K562 (cell line): ENCODE data around the gene KIFAP3. TPM values are rescaled to one million over a fixed set of nuclear protein-coding genes. Genes with fewer than 3 reads are reported as not detected.

Experiments
- ATAC-seq: fragments of 200-7000 bp; cut with Tn5 transposase; 3 replicates; pipeline ENCODE4 v1.9.1; 2020; ENCODE audit warnings: moderate library complexity
- BruUV-seq: library from RNA; stranded (reverse); fragments of 400-500 nt; replicated peaks from 2 replicates; lab custom pipeline; 2021; lab: Mats Ljungman, UMichigan
- CTCF ChIA-PET: fragments of 300-600 bp; formaldehyde crosslinking; extraction: SDS; loops from one replicate; lab custom pipeline; 2021; ENCODE audit warnings: low intra/inter-chr PET ratio; lab: Yijun Ruan, JAX
- POLR2A ChIA-PET: fragments of 300-600, 350-650 bp; sonication (Branson Sonifier 250); formaldehyde crosslinking; extraction: SDS; loops from one replicate; lab custom pipeline; 2021; ENCODE audit warnings: antibody characterized with exemption, inconsistent platforms; lab: Yijun Ruan, JAX
- DNase-seq, 4 experiments: peaks; one replicate each; pipeline versions ENCODE4 v3.0.0 to v3.0.0-alpha.2; 2011 to 2018; ENCODE audit warnings: low spot score in 3 of 4, mixed read lengths in 3 of 4; ENCODE audit errors: extremely low read depth in 1 of 4
- FAIRE-seq: peaks from 2 replicates; lab custom pipeline; 2011; peaks lifted over from hg19 to GRCh38; lab: Jason Lieb, UNC
- H2AFZ ChIP-seq: 2 replicates; pipeline ENCODE4 v1.6.0; 2011; ENCODE audit warnings: low read depth, low read length, control low read depth, inconsistent platforms
- H3K27ac ChIP-seq: fragments of 200-600 bp; 3 replicates; pipeline ENCODE4 v1.8.0; 2011; ENCODE audit warnings: low read depth, mild to moderate bottlenecking, control low read depth, inconsistent platforms, low read length, moderate library complexity, mixed read lengths; ENCODE audit errors: extremely low read depth
- H3K27me3 ChIP-seq, 2 experiments: fragments of 300-600 bp in 1 of 2; 2 replicates in 1 of 2; 3 replicates in 1 of 2; pipeline versions ENCODE4 v1.6.0 to v1.8.0; 2011; ENCODE audit warnings: inconsistent platforms in 2 of 2, low read length in 2 of 2, mild to moderate bottlenecking in 1 of 2, mixed read lengths in 1 of 2, moderate library complexity in 1 of 2; ENCODE audit not compliant: control insufficient read depth in 2 of 2, insufficient read depth in 2 of 2
- H3K36me3 ChIP-seq: fragments of 300-600 bp; 3 replicates; pipeline ENCODE4 v1.8.0; 2011; ENCODE audit warnings: mild to moderate bottlenecking, low read length, inconsistent platforms; ENCODE audit not compliant: control insufficient read depth, insufficient read depth
- H3K4me1 ChIP-seq, 2 experiments: fragments of 200-600 bp in 1 of 2; replicated peaks in 1 of 2; 2 replicates in 1 of 2; 3 replicates in 1 of 2; pipeline versions ENCODE4 v1.5.1 to v1.8.0; 2011; ENCODE audit warnings: inconsistent platforms in 2 of 2, low read length in 2 of 2, mild to moderate bottlenecking in 1 of 2, mixed read lengths in 1 of 2, moderate library complexity in 1 of 2; ENCODE audit not compliant: control insufficient read depth in 2 of 2, insufficient read depth in 2 of 2
- H3K4me2 ChIP-seq: 2 replicates; pipeline ENCODE4 v1.6.1; 2011; ENCODE audit warnings: low read length, control low read depth, inconsistent platforms, mixed read lengths; ENCODE audit not compliant: insufficient read depth
- H3K4me3 ChIP-seq: fragments of 200-600 bp; sonication (generic), shearing (Covaris generic); 2 replicates; pipeline ENCODE4 v1.5.1; 2016; ENCODE audit warnings: control low read depth, inconsistent platforms
- H3K79me2 ChIP-seq: fragments of 200-600 bp; 3 replicates; pipeline ENCODE4 v1.8.0; 2011; ENCODE audit warnings: low read length, inconsistent platforms; ENCODE audit not compliant: control insufficient read depth, insufficient read depth
- H3K9ac ChIP-seq, 2 experiments: 2 replicates each; pipeline versions ENCODE4 v1.6.0 to v1.6.1; 2011; ENCODE audit warnings: low read depth in 2 of 2, low read length in 2 of 2, control low read depth in 1 of 2, inconsistent platforms in 1 of 2, mild to moderate bottlenecking in 1 of 2, mixed read lengths in 1 of 2; ENCODE audit not compliant: insufficient read depth in 1 of 2
- H3K9me1 ChIP-seq: one replicate; pipeline ENCODE4 v1.6.0; 2011; ENCODE audit warnings: inconsistent platforms, mild to moderate bottlenecking, low read length, moderate library complexity; ENCODE audit not compliant: control insufficient read depth, insufficient read depth
- H3K9me3 ChIP-seq: replicated peaks from 2 replicates; pipeline ENCODE4 v1.5.1; 2011; ENCODE audit warnings: low read depth, low read length, inconsistent platforms; ENCODE audit not compliant: control insufficient read depth, insufficient read depth
- H4K20me1 ChIP-seq: replicated peaks from 2 replicates; pipeline ENCODE4 v1.6.1; 2011; ENCODE audit warnings: low read length, inconsistent platforms, mixed read lengths; ENCODE audit not compliant: control insufficient read depth, insufficient read depth
- CCNT2 ChIP-seq: IDR thresholded peaks from 2 replicates; pipeline ENCODE4 v1.6.1; 2011; ENCODE audit warnings: borderline replicate concordance, low read depth, mild to moderate bottlenecking, moderate library complexity, mixed read lengths, low read length; ENCODE audit not compliant: insufficient read length; ENCODE audit errors: extremely low read depth
- GABPA ChIP-seq: fragments of 200-800 bp; sonication (Bioruptor generic); conservative IDR thresholded peaks from 2 replicates; pipeline ENCODE4 v1.6.1; 2016; ENCODE audit warnings: low read depth, missing genetic modification characterization, missing compliant biosample characterization
- NR2C2 ChIP-seq, 2 experiments: fragments of 200-800 bp in 1 of 2; sonication (Bioruptor generic) in 1 of 2; sonication (generic) in 1 of 2; formaldehyde crosslinking in 1 of 2; IDR thresholded peaks; 2 replicates each; pipeline versions ENCODE4 v1.6.1 to v1.8.0; 2016 to 2022; ENCODE audit warnings: mild to moderate bottlenecking in 1 of 2, missing compliant biosample characterization in 1 of 2, missing genetic modification characterization in 1 of 2, missing genetic modification reagents in 1 of 2
- NR2F6 ChIP-seq: fragments of 450-650 bp; formaldehyde crosslinking; IDR thresholded peaks from 2 replicates; pipeline ENCODE4 v1.4.0; 2020; ENCODE audit warnings: mild to moderate bottlenecking
- POLR2B ChIP-seq: fragments of 450-650 bp; IDR thresholded peaks from 2 replicates; pipeline ENCODE4 v1.6.1; 2018; ENCODE audit warnings: low read depth; ENCODE audit not compliant: partially characterized antibody
- POLR2G ChIP-seq: fragments of 200-400 bp; formaldehyde crosslinking; IDR thresholded peaks from 2 replicates; pipeline ENCODE4 v1.6.1; 2017; ENCODE audit warnings: low read depth, mild to moderate bottlenecking, antibody characterized with exemption, low read length, moderate library complexity
- TCFL5 ChIP-seq: fragments of 250-450 bp; sonication (Bioruptor Pico); conservative IDR thresholded peaks from 2 replicates; pipeline ENCODE4 v1.6.1; 2021; ENCODE audit warnings: mild to moderate bottlenecking, moderate library complexity, matching md5 sums
- ZBTB2 ChIP-seq: fragments of 450-650 bp; IDR thresholded peaks from 2 replicates; pipeline ENCODE4 v1.6.1; 2016; ENCODE audit warnings: antibody characterized with exemption
- ZFX ChIP-seq: sonication (generic); formaldehyde crosslinking; IDR thresholded peaks from 2 replicates; pipeline ENCODE4 v1.8.0; 2022; ENCODE audit warnings: mild to moderate bottlenecking, missing genetic modification reagents, moderate library complexity
- ZKSCAN3 ChIP-seq: fragments of 250-450 bp; sonication (Bioruptor Pico); IDR thresholded peaks from 2 replicates; pipeline ENCODE4 v1.4.0; 2020
- ZNF699 ChIP-seq: fragments of 250-450 bp; sonication (Bioruptor Pico); IDR thresholded peaks from 2 replicates; pipeline ENCODE4 v1.8.0; 2021; ENCODE audit warnings: mild to moderate bottlenecking, moderate library complexity; ENCODE audit not compliant: insufficient replicate concordance
- in situ Hi-C: fragments of 300-500 bp; cut with MboI; formaldehyde crosslinking; loops from 4 replicates; pipeline ENCODE4 v1.15.0; 2018; ENCODE audit warnings: inconsistent platforms, mixed read lengths
- intact Hi-C: fragments of 100-400 bp; cut with micrococcal nuclease; formaldehyde crosslinking; loops from 2 replicates; pipeline ENCODE4 v1.14.2; 2022
- polyA plus RNA-seq, 8 experiments: library from polyadenylated mRNA; depleted of rRNA in 4 of 8; stranded (reverse) in 5 of 8; unstranded in 3 of 8; fragments of >200 nt; fragmentation: Nextera tagmentation in 2 of 8; fragmentation: Illumina TruSeq in 1 of 8; extraction: Ambion mirVana in 2 of 8; extraction: Trizol in 1 of 8; gene quantifications; 2 replicates each; pipeline versions ENCODE4 v1.2.1 to v1.2.3, GENCODE V29; 2011 to 2014; ENCODE audit warnings: inconsistent platforms in 1 of 8, missing spikeins in 1 of 8
- total RNA-seq, 7 experiments: library from RNA; depleted of rRNA in 6 of 7; stranded (reverse); fragments of >200 nt in 6 of 7; fragmentation: Illumina TruSeq in 2 of 7; extraction: Trizol in 2 of 7; gene quantifications; 2 replicates each; pipeline versions ENCODE4 v1.2.1 to v1.2.3, GENCODE V29; 2011 to 2021; ENCODE audit warnings: low replicate concordance in 1 of 7
- TF ChIP-seq, protein P1 (sequence below), 3 experiments: fragments of 200-800 bp in 1 of 3; sonication (Bioruptor generic) in 1 of 3; sonication (generic) in 1 of 3; formaldehyde crosslinking in 1 of 3; IDR thresholded peaks; 2 replicates each; pipeline versions ENCODE4 v1.6.1 to v1.8.0; 2016 to 2022; ENCODE audit warnings: mild to moderate bottlenecking in 2 of 3, missing compliant biosample characterization in 2 of 3, missing genetic modification characterization in 2 of 3, missing genetic modification reagents in 1 of 3
- TF ChIP-seq, protein P2 (sequence below): fragments of 250-450 bp; sonication (Bioruptor Pico); IDR thresholded peaks from 2 replicates; pipeline ENCODE4 v1.4.0; 2020; ENCODE audit warnings: mild to moderate bottlenecking, moderate library complexity

The KIFAP3 gene
- total and polyA plus RNA-seq, 9 of the 15 experiments (the other 6 are each of a cell fraction or from before 2014, with no cell fraction given), result 8.8 to 17.5 (median 11.8) TPM

DNA sequence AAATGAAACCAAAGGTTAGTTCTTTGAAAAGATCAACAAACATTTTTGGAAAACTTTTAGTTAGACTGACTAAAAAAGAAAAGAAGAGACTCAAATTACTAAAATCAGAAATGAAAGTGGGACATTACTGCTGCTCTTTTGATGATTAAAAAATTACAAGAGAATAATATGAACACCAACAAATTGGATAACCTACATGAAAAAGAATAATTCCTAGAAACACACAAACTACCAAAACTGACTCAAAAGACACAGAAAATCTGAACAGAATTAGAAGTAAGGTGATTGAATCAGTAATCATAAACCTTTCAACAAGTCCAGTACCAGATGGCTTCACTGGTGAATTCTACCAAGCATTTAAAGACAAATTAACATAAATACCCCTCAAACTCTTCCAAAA, 5.6 kb downstream of the KIFAP3 start:
- no peak for DNase-seq
- peaks cover 0 to 12% of the 10 kb centered on the region in 2 experiments; a peak in 2 of 5 replicates for H3K4me1 ChIP-seq
- no peaks in the 10 kb centered on the region for H4K20me1 ChIP-seq
- no peak overlapping the region for H3K4me2 ChIP-seq
- FAIRE-seq, result no peak
- intact Hi-C loops, result loop anchor here (5.0 kb wide), 1 partner anchor 57 kb away; no protein-coding TSS in a partner anchor
- no peak overlapping the region for H3K27ac ChIP-seq
- no TSS peak for BruUV-seq
- H3K79me2 ChIP-seq, result peaks cover 2% of the 10 kb centered on the region; the same call in 1 of the 3 replicates
- H2AFZ ChIP-seq, result no peak overlapping the region
- TF ChIP-seq TCFL5 (CRISPR knock-in tag), result no peak
- TF ChIP-seq POLR2B, result no peak
- no peak for TF ChIP-seq CCNT2
- no peak for TF ChIP-seq ZBTB2
- TF ChIP-seq ZFX, result no peak
- no peak for TF ChIP-seq ZKSCAN3 (CRISPR knock-in tag)
- TF ChIP-seq, protein P1, sequence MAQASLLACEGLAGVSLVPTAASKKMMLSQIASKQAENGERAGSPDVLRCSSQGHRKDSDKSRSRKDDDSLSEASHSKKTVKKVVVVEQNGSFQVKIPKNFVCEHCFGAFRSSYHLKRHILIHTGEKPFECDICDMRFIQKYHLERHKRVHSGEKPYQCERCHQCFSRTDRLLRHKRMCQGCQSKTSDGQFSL (CRISPR knock-in tag; IDR thresholded peaks at IDR 0.05), result no peak
- TF ChIP-seq, protein P1 (tag; IDR thresholded peaks at IDR 0.05), result no peak
- TF ChIP-seq NR2C2 (CRISPR knock-in tag; IDR thresholded peaks at IDR 0.05), result no peak
- no peak for TF ChIP-seq NR2C2 (tag; IDR thresholded peaks at IDR 0.05)
- TF ChIP-seq NR2F6, result no peak
- no peak for TF ChIP-seq ZNF699 (CRISPR knock-in tag)
- TF ChIP-seq GABPA (tag), result no peak
- TF ChIP-seq, protein P2, sequence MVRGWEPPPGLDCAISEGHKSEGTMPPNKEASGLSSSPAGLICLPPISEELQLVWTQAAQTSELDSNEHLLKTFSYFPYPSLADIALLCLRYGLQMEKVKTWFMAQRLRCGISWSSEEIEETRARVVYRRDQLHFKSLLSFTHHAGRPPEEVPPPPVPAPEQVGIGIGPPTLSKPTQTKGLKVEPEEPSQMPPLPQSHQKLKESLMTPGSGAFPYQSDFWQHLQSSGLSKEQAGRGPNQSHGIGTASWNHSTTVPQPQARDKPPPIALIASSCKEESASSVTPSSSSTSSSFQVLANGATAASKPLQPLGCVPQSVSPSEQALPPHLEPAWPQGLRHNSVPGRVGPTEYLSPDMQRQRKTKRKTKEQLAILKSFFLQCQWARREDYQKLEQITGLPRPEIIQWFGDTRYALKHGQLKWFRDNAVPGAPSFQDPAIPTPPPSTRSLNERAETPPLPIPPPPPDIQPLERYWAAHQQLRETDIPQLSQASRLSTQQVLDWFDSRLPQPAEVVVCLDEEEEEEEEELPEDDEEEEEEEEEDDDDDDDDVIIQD (CRISPR knock-in tag), result no peak
- no peak for TF ChIP-seq POLR2G
- H3K9ac ChIP-seq, result no peak overlapping the region
- ATAC-seq, result no peak
- no peaks in the 10 kb centered on the region for H3K9me3 ChIP-seq
- no peaks in the 10 kb centered on the region for H3K27me3 ChIP-seq
- ChIA-PET POLR2A (no interaction called here), CTCF (no interaction called here)
- no peaks in the 10 kb centered on the region for H3K36me3 ChIP-seq
- no peaks in the 10 kb centered on the region for H3K9me1 ChIP-seq
- H3K4me3 ChIP-seq, result no peak overlapping the region
- in situ Hi-C loops, result no loop called here
